ENCODE measurements around the gene NRXN3.
"Not testable (repeated sequence)": the region's sequence is repeated elsewhere in the genome, so short reads cannot be mapped to it uniquely, and the experiment has no call there.

Gene NRXN3

DNA sequence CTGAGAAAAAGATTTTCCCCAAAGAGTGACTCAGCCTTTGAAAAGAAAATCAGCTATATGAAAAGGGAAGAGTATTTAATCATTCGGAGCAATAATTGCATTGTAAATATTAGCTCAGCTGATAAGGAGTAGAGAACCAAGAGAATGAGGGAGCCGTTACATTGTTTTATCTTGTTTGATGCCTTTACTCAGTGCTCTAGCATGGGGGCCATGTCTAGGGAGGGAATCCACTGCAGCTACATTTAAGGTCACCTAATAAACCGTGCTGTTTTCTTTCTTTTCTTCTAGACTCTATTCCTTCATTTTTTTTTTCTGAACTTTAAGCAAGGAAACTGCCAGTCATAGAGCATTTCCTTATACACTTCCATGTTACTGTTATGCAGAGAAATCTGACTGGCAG, 1594.2 kb downstream of the NRXN3 start:
- no peak overlapping the region for H3K27ac Mint-ChIP-seq
- H3K4me3 Mint-ChIP-seq = no peak overlapping the region
- H3K9me3 Mint-ChIP-seq = peaks cover 19% of the 10 kb centered on the region
- H3K4me1 Mint-ChIP-seq (ENCODE audit: low read depth) = no peaks in the 10 kb centered on the region
- no peaks in the 10 kb centered on the region for H3K27me3 Mint-ChIP-seq (ENCODE audit: low read depth)
- no peaks in the 10 kb centered on the region for H3K36me3 Mint-ChIP-seq (ENCODE audit: low read depth)

DNA sequence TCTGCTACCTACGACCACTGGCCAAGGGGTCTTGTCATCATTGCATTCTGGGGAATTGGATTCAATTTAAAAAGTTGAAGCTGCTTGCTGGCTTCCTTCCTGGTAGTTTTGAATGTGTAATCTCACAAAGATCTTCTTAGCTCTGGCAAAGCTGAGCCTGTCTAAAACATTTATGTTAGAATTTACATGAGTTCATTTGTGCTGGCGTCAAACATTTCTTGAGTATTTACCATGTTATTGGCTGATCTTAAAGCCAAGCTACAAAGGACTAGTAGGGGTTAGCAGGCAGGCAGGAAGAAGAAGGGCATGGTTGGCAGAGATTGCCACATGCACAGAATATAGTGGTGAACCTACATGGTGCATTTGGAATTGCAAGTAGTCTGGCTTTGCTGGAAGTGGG, 1596.3 kb downstream of the NRXN3 start:
- H3K4me3 Mint-ChIP-seq = no peak overlapping the region
- H3K27ac Mint-ChIP-seq = no peak overlapping the region
- peaks cover 18% of the 10 kb centered on the region for H3K9me3 Mint-ChIP-seq
- no peaks in the 10 kb centered on the region for H3K36me3 Mint-ChIP-seq (ENCODE audit: low read depth)
- no peaks in the 10 kb centered on the region for H3K27me3 Mint-ChIP-seq (ENCODE audit: low read depth)
- H3K4me1 Mint-ChIP-seq (ENCODE audit: low read depth) = no peaks in the 10 kb centered on the region

DNA sequence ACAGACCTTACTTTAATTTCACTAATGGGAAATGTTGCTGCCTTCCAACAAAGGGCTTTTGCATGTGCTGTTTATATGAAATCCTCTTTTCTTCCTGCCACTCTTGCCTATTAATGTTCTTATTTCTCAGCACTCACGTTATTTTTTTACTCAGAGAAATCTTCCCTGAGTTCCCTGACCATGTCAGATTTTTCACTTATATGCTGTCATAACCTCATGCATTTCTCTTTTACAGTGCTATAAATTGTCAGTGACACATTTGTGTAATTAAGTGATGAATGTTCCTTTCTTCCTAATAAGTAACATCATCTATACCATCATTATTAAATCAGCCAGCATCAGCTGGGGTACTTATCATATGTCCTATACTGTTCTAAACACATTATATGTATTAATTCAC, 1597.1 kb downstream of the NRXN3 start:
- peaks cover 18% of the 10 kb centered on the region for H3K9me3 Mint-ChIP-seq
- no peak overlapping the region for H3K4me3 Mint-ChIP-seq
- H3K4me1 Mint-ChIP-seq (ENCODE audit: low read depth) = no peaks in the 10 kb centered on the region
- H3K27ac Mint-ChIP-seq = no peak overlapping the region
- H3K36me3 Mint-ChIP-seq (ENCODE audit: low read depth) = no peaks in the 10 kb centered on the region
- no peaks in the 10 kb centered on the region for H3K27me3 Mint-ChIP-seq (ENCODE audit: low read depth)

DNA sequence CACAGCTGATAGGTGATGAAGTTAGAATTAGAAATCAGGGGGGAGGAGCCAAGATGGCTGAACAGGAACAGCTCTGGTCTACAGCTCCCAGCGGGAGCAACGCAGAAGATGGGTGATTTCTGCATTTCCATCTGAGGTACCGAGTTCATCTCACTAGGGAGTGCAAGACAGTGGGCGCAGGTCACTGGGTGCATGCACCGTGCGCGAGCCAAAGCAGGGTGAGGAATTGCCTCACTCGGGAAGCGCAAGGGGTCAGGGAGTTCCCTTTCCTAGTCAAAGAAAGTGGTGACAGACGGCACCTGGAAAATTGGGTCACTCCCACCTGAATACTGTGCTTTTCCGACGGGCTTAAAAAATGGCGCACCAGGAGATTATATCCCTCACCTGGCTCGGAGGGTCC, 1597.5 kb downstream of the NRXN3 start:
- not testable (repeated sequence) for H3K27me3 Mint-ChIP-seq (ENCODE audit: low read depth); H3K36me3 Mint-ChIP-seq (ENCODE audit: low read depth); H3K4me1 Mint-ChIP-seq (ENCODE audit: low read depth); H3K27ac Mint-ChIP-seq; H3K4me3 Mint-ChIP-seq
- peaks cover 18% of the 10 kb centered on the region for H3K9me3 Mint-ChIP-seq

DNA sequence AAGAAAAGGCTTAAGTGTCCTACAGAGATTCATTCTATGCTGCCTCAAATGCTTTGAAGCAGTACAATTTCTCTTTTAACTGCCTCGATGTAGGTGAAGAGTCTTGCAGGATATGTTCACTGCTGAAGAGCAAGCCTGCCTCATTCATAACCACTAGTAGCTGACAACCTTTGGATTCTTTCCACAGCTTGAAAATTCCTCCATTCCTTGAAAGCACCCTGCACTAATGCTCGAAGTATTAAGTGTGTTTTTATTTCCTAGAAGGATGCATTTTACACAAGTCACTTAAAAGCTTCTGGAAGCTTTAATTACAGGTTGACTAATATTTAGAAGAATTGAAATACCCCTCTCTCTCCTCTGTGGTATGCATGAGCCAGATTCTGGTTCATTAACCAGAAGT, 1611.7 kb downstream of the NRXN3 start:
- Mint-ChIP-seq H3K36me3 (ENCODE audit: low read depth) (no peaks in the 10 kb centered on the region), H3K4me1 (ENCODE audit: low read depth) (no peaks in the 10 kb centered on the region), H3K27ac (no peak overlapping the region), H3K9me3 (peaks cover 7% of the 10 kb centered on the region), H3K27me3 (ENCODE audit: low read depth) (no peaks in the 10 kb centered on the region), H3K4me3 (no peak overlapping the region)

DNA sequence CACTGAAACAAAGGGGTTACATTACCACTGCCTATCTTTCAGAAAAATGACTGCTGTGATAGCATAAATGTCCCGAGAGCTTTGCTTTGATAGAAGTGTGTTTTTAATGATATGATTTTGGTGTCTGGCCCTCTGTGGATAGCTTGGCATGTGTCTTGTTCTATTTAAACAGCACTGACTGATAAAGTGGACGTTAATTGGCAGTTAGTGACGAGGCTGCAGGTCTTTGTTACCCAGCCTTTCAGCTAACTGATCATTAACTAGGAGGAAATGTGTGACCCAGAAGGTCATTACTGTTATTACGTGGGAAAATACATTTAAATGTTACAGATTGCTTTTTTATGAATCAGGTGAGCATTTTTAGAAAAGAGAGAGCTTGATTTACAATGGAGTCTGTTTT, 1612.9 kb downstream of the NRXN3 start:
- H3K27me3 Mint-ChIP-seq (ENCODE audit: low read depth) = no peaks in the 10 kb centered on the region
- H3K4me1 Mint-ChIP-seq (ENCODE audit: low read depth) = no peaks in the 10 kb centered on the region
- no peak overlapping the region for H3K27ac Mint-ChIP-seq
- H3K36me3 Mint-ChIP-seq (ENCODE audit: low read depth) = no peaks in the 10 kb centered on the region
- H3K9me3 Mint-ChIP-seq = peaks cover 7% of the 10 kb centered on the region
- no peak overlapping the region for H3K4me3 Mint-ChIP-seq

DNA sequence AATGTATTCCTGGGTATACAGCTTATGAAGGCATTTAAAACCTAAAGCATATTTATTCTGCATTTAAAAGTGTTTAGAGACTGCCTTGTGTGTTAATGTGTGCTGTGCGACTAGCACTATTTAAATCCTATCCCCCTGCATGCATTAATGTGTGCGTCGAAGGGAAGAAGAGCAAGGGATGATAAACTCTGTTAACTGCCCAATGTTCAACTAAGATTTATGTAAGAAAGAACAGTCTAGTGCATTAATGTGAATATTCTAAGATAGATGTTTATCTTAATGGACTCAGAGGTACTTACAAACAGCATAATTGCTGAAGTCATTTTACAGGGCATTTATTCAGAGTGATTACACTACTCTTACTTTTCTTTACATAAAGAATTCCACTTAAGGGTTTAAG, 1616.3 kb downstream of the NRXN3 start:
- Mint-ChIP-seq H3K9me3 (peaks cover 17% of the 10 kb centered on the region), H3K36me3 (ENCODE audit: low read depth) (no peaks in the 10 kb centered on the region), H3K4me3 (no peak overlapping the region), H3K27ac (no peak overlapping the region), H3K4me1 (ENCODE audit: low read depth) (no peaks in the 10 kb centered on the region), H3K27me3 (ENCODE audit: low read depth) (no peaks in the 10 kb centered on the region)

DNA sequence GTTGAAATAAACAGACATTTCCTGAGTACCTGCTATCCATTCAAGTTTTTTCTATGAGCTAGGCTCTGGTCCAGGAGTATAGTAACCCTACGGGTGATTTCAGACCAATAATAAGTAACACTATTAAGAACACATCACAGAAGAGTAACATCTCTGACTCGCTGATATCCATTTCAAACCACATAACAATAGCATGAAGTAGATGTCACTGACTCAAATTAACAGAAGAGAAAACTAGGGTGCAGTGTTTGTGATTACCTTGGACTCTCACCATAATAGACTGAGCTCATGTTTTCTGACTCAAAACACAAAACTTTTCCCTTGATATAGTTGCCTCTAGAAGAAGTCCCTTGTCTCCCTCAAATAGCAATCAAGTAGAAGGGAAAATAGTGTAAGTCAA, 1618.2 kb downstream of the NRXN3 start:
- Mint-ChIP-seq H3K36me3 (ENCODE audit: low read depth) (no peaks in the 10 kb centered on the region), H3K4me3 (no peak overlapping the region), H3K4me1 (ENCODE audit: low read depth) (no peaks in the 10 kb centered on the region), H3K9me3 (peaks cover 18% of the 10 kb centered on the region), H3K27me3 (ENCODE audit: low read depth) (no peaks in the 10 kb centered on the region), H3K27ac (no peak overlapping the region)

DNA sequence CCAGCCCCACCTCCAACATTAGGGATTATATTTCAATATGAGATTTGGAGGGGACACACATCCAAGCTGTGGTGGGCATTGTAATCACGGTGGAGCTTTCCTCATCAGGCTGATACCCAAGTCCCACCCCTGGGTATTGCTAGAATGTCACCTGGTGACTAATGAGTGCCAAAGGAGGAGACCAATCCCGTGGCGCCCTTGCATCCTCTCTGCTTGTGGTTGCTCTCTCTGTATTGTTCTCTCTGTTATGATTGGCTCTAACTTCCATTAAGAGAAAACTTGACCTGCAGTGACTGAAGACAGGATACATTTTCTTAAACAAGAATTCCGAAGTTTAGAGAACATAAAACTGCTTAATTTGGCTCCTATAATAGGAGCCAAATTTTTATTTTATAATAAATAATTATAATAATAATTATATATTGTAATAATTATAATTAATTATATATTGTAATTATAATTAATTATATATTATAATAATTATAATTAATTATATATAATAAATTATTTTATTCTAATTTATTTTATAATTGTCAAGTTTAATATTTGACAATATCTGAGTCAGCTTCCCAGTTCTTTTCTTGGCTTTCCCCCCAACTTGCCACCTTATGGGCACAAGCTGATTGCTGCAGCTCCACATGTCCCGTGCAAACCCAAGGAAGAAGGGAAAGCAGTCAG, 1621.0 kb downstream of the NRXN3 start:
- Mint-ChIP-seq H3K9me3 (peaks cover 18% of the 10 kb centered on the region), H3K4me3 (no peak overlapping the region), H3K36me3 (ENCODE audit: low read depth) (no peaks in the 10 kb centered on the region), H3K4me1 (ENCODE audit: low read depth) (no peaks in the 10 kb centered on the region), H3K27ac (no peak overlapping the region), H3K27me3 (ENCODE audit: low read depth) (no peaks in the 10 kb centered on the region)

DNA sequence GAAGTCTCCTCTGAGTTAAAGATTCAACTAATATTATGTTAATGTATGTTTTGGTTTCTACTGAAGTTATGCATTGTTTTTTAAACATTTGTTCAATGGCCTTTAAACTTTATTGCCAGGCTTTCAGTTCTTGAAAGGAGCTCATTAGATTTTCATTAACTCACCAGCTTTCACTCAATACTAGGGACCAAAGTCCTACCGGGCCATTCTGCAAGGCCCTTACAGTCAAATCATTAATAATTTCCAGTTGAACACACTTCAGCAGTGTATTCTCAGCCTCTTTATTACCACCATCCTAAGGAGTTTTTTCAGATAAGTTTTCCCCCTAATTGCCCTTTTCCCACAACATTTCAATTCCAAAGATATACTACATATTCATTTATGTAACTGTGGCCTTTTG, 1631.9 kb downstream of the NRXN3 start:
- H3K27ac Mint-ChIP-seq = no peak overlapping the region
- H3K4me3 Mint-ChIP-seq = no peak overlapping the region
- no peaks in the 10 kb centered on the region for H3K4me1 Mint-ChIP-seq (ENCODE audit: low read depth)
- no peaks in the 10 kb centered on the region for H3K9me3 Mint-ChIP-seq
- H3K27me3 Mint-ChIP-seq (ENCODE audit: low read depth) = no peaks in the 10 kb centered on the region
- H3K36me3 Mint-ChIP-seq (ENCODE audit: low read depth) = no peaks in the 10 kb centered on the region

DNA sequence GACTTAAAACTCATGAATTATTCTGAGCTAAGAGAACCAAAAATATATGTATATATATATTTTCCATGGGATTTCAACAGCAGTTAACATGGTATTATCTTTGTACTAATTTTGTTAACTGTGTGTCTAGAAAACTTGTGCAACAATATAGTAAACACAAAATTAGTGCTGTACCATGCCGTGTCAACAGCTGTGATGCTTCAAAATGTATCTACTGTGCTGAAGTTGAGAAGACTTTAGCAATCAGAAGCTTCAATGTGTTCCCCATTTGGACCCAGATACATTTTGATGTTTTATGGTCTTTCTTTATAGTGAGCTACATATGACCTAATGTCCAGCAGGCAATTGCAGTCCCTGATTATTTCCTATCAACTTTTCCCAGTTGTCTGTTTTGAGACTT, 1635.5 kb downstream of the NRXN3 start:
- Mint-ChIP-seq H3K27me3 (ENCODE audit: low read depth) (no peaks in the 10 kb centered on the region), H3K27ac (no peak overlapping the region), H3K4me1 (ENCODE audit: low read depth) (no peaks in the 10 kb centered on the region), H3K36me3 (ENCODE audit: low read depth) (no peaks in the 10 kb centered on the region), H3K4me3 (no peak overlapping the region), H3K9me3 (no peaks in the 10 kb centered on the region)

DNA sequence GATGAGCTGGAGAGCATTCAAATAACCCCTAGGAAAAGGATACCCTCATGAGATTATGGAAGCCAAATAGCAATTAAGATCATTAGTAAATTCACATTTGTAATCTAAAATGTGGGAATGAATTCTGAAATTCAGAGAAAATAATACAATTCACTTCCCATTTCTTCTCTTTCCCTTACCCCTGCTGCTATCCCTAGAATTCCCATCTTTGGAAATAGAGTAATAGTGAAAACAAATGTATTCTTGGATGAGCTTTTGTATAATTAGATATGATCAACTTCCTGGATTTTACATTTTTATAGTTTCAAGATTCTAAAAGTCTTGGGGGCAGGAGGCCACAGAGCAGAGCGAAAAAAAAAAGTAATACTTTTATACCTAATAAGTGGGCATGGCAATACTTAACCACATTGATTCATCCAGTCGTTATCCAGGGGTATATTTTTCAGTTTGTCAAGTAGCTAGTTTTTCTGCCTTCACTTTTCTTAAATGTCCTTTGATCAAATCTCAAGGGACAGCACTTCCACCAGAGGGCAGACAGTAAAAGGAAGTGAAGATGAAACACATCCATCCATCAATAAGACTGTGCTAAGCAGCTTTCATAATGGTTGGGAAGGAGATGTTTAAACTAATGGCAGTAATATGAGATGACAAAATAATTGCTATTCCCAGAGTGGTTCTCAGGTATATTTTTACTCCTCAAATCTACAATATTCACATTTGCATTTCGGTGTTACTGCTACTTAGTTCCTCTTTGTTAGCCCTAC, 1639.9 kb downstream of the NRXN3 start:
- Mint-ChIP-seq H3K27me3 (ENCODE audit: low read depth) (no peaks in the 10 kb centered on the region), H3K27ac (no peak overlapping the region), H3K4me3 (no peak overlapping the region), H3K9me3 (no peaks in the 10 kb centered on the region), H3K36me3 (ENCODE audit: low read depth) (no peaks in the 10 kb centered on the region), H3K4me1 (ENCODE audit: low read depth) (no peaks in the 10 kb centered on the region)

DNA sequence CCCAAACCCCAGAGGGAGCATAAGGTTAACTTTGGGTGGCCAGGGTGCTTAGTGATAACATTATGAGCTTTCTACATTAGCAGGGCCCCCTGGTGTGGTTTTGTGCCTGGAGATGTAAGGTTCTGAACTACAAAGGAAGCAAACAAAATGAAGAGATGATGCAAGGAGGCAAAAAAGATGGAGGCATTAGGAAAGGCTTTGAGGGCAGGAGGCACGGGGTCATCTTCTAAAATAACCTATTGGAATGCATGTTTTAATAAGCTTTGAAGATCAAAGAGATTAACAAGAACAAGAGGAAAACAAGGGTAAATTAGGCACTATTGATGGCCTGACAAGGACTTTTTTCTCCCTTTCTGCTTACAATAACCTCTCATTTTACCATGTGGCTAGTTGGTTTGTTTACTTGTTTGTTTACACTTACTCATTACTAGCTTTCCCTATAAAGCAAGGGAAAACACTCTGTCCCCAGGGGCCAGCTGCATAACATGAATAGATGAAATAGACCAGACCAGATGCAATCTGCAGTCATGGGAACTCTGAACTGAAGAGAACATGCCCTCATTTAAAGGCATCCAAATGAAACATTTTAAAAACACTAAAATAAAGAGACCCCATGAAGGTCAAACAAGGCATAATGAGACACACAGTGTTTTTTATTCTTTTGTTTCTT, 1650.8 kb downstream of the NRXN3 start:
- Mint-ChIP-seq H3K27ac (no peak overlapping the region), H3K27me3 (ENCODE audit: low read depth) (no peaks in the 10 kb centered on the region), H3K9me3 (peaks cover 5% of the 10 kb centered on the region), H3K4me1 (ENCODE audit: low read depth) (no peaks in the 10 kb centered on the region), H3K36me3 (ENCODE audit: low read depth) (no peaks in the 10 kb centered on the region), H3K4me3 (no peak overlapping the region)

DNA sequence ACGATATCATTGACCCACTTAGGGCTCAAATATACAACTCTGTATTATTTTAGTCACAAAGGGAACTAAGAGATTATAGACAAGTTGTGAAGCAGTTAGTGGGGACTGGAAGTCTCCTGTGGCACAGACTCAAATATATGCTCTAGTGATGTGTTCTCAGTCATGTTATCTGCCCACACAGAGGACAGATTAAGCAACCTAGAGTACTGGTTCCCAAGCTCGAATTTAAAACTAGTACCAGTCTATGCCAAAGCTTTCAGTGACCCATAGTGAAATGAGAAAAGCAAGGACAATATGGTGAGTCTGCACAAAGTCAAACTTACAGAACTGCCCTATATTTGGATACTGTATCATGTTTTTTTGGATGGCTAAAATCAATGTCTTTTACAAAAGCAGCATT, 1651.9 kb downstream of the NRXN3 start:
- Mint-ChIP-seq H3K27me3 (ENCODE audit: low read depth) (no peaks in the 10 kb centered on the region), H3K9me3 (peaks cover 8% of the 10 kb centered on the region), H3K36me3 (ENCODE audit: low read depth) (no peaks in the 10 kb centered on the region), H3K27ac (no peak overlapping the region), H3K4me1 (ENCODE audit: low read depth) (no peaks in the 10 kb centered on the region), H3K4me3 (no peak overlapping the region)

DNA sequence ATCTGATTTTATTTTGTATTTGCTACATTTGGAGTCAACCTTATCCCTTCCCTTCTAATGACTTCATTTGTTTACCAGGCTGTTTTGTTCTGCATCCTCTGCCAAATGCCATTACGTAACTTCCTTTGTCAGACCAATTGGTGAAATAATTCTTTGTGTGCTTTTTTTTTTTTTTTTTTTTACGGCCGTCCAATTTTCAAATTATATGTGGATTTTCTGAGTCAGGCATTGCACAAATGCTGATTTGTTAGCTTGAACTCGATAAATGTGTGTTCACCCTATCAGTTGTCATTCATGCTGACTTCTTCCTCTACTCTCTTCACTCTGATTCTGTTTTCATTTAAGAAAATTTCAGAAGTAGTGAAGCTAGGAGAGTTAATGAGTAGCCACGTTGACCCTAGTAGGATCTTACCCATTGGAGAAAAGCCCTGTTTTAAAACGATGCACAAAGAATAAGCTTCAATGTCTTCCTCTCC, 1654.9 kb downstream of the NRXN3 start:
- Mint-ChIP-seq H3K9me3 (peaks cover 7% of the 10 kb centered on the region), H3K27ac (no peak overlapping the region), H3K4me1 (ENCODE audit: low read depth) (no peaks in the 10 kb centered on the region), H3K36me3 (ENCODE audit: low read depth) (no peaks in the 10 kb centered on the region), H3K27me3 (ENCODE audit: low read depth) (no peaks in the 10 kb centered on the region), H3K4me3 (no peak overlapping the region)
